Measurements from ENCODE around the gene GRID1. TPM values are rescaled to one million over a fixed set of nuclear protein-coding genes. Genes with fewer than 3 reads are reported as not detected.

The GRID1 gene
- total RNA-seq, 3 donors from 2014 or later = 0.61 to 1.9 (median 0.87) TPM

DNA sequence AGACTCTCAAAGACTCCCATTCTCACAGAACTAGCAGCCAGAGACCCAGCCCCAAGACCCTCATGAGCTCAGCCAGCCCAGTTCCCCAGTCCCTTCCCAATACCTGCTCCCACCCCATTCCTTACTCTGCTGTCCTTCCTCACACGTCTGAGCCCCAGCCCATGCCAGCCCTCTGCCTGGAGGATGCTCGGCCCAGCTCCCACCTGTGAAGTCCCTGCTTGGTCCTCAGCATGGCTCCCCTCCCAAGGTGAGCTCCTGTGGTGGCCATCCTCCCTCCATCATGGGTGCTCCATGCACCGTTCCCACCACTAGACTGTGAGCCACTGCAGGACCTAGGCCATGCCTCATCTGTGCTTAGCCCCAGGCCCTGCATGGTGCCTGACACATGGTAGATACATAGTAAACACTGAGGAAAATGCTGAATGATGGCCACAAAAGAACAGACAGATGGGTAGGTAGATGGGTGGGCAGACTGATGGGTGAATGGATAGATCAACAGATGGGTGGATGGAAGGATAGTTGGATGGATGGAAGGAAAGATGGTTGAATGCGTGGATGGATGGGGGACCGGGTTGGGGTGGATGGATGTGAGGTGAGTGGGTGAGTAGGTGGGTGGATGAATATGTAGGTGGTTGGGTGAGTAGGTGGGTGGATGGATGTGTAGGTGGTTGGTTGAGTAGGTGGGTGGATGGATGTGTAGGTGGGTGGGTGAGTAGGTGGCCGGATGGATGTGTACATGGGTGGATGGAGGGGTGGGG lies 138.9 kb downstream of the GRID1 start:
- TF ChIP-seq CTCF (IDR thresholded peaks at IDR 0.05) = no peak
- Histone ChIP-seq H3K36me3 (ENCODE audit: low read depth) (no peaks in the 10 kb centered on the region), H3K4me3 (no peak overlapping the region), H3K4me1 (ENCODE audit: low read depth) (no peaks in the 10 kb centered on the region), H3K9me3 (no peaks in the 10 kb centered on the region)
- no peak for DNase-seq
- no peak for ATAC-seq
- intact Hi-C loops (cut with DNase I, micrococcal nuclease) = no loop called here

- Histone ChIP-seq H3K4me1 (ENCODE audit: low read depth) (no peaks in the 10 kb centered on the region), H3K4me3 (no peak overlapping the region), H3K36me3 (ENCODE audit: low read depth) (no peaks in the 10 kb centered on the region), H3K9me3 (no peaks in the 10 kb centered on the region)
- ATAC-seq (no peak), DNase-seq (no peak)
- intact Hi-C loops (cut with DNase I, micrococcal nuclease) = no loop called here
- TF ChIP-seq CTCF (IDR thresholded peaks at IDR 0.05) = no peak
Measured at GRCh38 chr10:86226781-86227201, 139.8 kb downstream of the GRID1 start.

DNA sequence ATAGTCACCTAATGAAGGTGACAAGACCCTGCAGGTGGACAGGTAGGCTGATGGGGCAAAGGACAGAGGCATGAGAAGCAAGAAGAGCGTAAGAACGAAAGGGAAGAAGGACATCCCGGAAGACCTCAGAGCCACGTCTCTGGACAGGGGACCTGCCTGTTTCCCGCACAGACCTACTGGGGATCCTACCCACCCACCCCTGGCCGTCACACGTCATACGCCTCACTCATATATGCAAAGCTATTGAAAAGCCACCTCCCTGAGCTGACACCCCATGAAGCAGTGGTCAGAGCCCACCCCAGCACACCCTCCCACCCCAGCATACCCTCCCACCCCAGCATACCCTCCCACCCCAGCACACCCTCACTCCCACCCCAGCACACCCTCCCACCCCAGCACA lies 140.6 kb downstream of the GRID1 start:
- intact Hi-C loops (cut with DNase I, micrococcal nuclease) = no loop called here
- no peak for TF ChIP-seq CTCF (IDR thresholded peaks at IDR 0.05)
- ATAC-seq = no peak
- H3K36me3 ChIP-seq (ENCODE audit: low read depth) = no peaks in the 10 kb centered on the region
- H3K4me1 ChIP-seq (ENCODE audit: low read depth) = no peaks in the 10 kb centered on the region
- DNase-seq = no peak
- no peaks in the 10 kb centered on the region for H3K9me3 ChIP-seq
- H3K4me3 ChIP-seq = no peak overlapping the region

- DNase-seq (no peak), ATAC-seq (no peak)
- intact Hi-C loops (cut with DNase I, micrococcal nuclease) = no loop called here
- TF ChIP-seq CTCF (IDR thresholded peaks at IDR 0.05) = no peak
- H3K4me1 ChIP-seq (ENCODE audit: low read depth) = no peaks in the 10 kb centered on the region
- H3K4me3 ChIP-seq = no peak overlapping the region
- no peaks in the 10 kb centered on the region for H3K9me3 ChIP-seq
- no peaks in the 10 kb centered on the region for H3K36me3 ChIP-seq (ENCODE audit: low read depth)
Measured at GRCh38 chr10:86225103-86225782, 141.4 kb downstream of the GRID1 start.

DNA sequence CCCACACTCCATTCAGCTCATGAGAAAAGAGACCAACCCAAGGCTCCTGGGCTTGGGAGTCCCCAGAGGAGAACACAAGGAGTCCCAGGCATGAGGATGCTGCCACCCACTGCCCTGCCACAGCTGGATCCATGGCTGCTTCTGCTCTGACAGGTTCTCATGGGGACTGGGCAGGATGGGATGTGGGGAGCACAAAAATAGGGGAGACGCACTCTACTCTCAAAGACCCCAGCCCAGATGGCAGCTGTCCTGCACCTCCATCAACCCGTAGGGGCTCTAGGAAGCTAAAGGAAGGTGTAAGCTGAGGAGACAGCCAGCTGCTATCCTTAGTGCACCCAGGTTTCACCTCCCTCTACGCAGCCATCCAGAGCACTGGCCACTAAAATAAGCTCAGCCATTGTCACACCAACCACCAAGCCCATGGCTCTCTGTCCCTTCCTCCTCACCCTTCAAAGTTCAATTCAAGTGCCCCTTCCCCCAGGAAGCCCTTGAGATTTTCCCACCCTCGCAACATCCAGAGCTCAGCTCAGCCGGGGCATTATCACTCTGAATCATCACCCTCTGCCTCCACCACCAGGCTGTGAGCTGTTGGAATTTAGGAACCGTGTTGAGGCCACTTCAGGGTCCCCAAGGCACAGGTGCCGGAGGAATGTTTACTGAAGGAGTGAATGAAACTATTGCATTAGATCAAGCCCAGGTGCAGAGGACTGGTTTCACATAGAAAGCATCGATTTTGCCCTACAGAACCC lies 142.1 kb downstream of the GRID1 start:
- no peak for DNase-seq
- intact Hi-C loops (cut with DNase I, micrococcal nuclease) = no loop called here
- no peaks in the 10 kb centered on the region for H3K9me3 ChIP-seq
- no peak for ATAC-seq
- H3K36me3 ChIP-seq (ENCODE audit: low read depth) = no peaks in the 10 kb centered on the region
- no peak for TF ChIP-seq CTCF (IDR thresholded peaks at IDR 0.05)
- no peak overlapping the region for H3K4me3 ChIP-seq
- H3K4me1 ChIP-seq (ENCODE audit: low read depth) = no peaks in the 10 kb centered on the region
